Neuronal stem cell (in vitro differentiated cells): ENCODE results near the gene NOP53.
"Not testable (repeated sequence)": the region's sequence is repeated elsewhere in the genome, so short reads cannot be mapped to it uniquely, and the experiment has no call there.

ENCODE experiments used
- DNase-seq: peaks from one replicate; pipeline ENCODE4 v3.0.0-alpha.2; 2013; ENCODE audit warnings: low spot score
- H2AFZ ChIP-seq: one replicate; pipeline ENCODE4 v1.6.1; 2013; ENCODE audit warnings: mild to moderate bottlenecking, low read length, inconsistent platforms
- H2AK5ac ChIP-seq: 2 replicates; pipeline ENCODE4 v1.6.1; 2013; ENCODE audit warnings: low read depth, mild to moderate bottlenecking, inconsistent platforms, low read length, moderate library complexity, mixed read lengths
- H2BK120ac ChIP-seq: 2 replicates; pipeline ENCODE4 v1.6.1; 2013; ENCODE audit warnings: low read depth, mild to moderate bottlenecking, inconsistent platforms, low read length, moderate library complexity, mixed read lengths
- H2BK12ac ChIP-seq: one replicate; pipeline ENCODE4 v1.6.1; 2013; ENCODE audit warnings: low read length, inconsistent platforms
- H2BK15ac ChIP-seq: 2 replicates; pipeline ENCODE4 v1.6.1; 2013; ENCODE audit warnings: mild to moderate bottlenecking, low read length, inconsistent platforms, mixed read lengths
- H2BK5ac ChIP-seq: one replicate; pipeline ENCODE4 v1.6.1; 2013; ENCODE audit warnings: inconsistent platforms, mild to moderate bottlenecking, low read length, moderate library complexity
- H3K14ac ChIP-seq: one replicate; pipeline ENCODE4 v1.6.1; 2013; ENCODE audit warnings: low read length, inconsistent platforms
- H3K18ac ChIP-seq: 2 replicates; pipeline ENCODE4 v1.6.1; 2013; ENCODE audit warnings: low read length, inconsistent platforms
- H3K23ac ChIP-seq: 2 replicates; pipeline ENCODE4 v1.6.1; 2013; ENCODE audit warnings: low read depth, mild to moderate bottlenecking, mixed read lengths, low read length, inconsistent platforms; ENCODE audit not compliant: poor library complexity
- H3K27ac ChIP-seq: replicated peaks from 3 replicates; pipeline ENCODE4 v1.5.1; 2013; ENCODE audit warnings: low read length, inconsistent platforms
- H3K27me3 ChIP-seq, 3 experiments: 2 replicates each; pipeline ENCODE4 v1.6.1; 2013; ENCODE audit warnings: low read length in 3 of 3, mild to moderate bottlenecking in 2 of 3, inconsistent platforms in 1 of 3, low read depth in 1 of 3, mixed read lengths in 1 of 3, moderate library complexity in 1 of 3; ENCODE audit not compliant: control insufficient read depth in 3 of 3, insufficient read depth in 3 of 3
- H3K36me3 ChIP-seq, 2 donors: replicated peaks in 1 of 2; 2 replicates each; pipeline ENCODE4 v1.6.1; 2013; ENCODE audit warnings: low read length in 2 of 2; ENCODE audit not compliant: control insufficient read depth in 2 of 2, insufficient read depth in 2 of 2
- H3K4ac ChIP-seq: 2 replicates; pipeline ENCODE4 v1.6.1; 2013; ENCODE audit warnings: inconsistent platforms, mild to moderate bottlenecking, low read length, moderate library complexity
- H3K4me1 ChIP-seq, 2 donors: 1 replicate in 1 of 2; 2 replicates in 1 of 2; pipeline ENCODE4 v1.6.1; 2013; ENCODE audit warnings: low read length in 2 of 2, low read depth in 1 of 2; ENCODE audit not compliant: control insufficient read depth in 2 of 2, insufficient read depth in 1 of 2
- H3K4me2 ChIP-seq: one replicate; pipeline ENCODE4 v1.6.1; 2013; ENCODE audit warnings: mild to moderate bottlenecking, low read length, inconsistent platforms; ENCODE audit not compliant: insufficient read depth, poor library complexity, severe bottlenecking
- H3K4me3 ChIP-seq, 2 donors: 2 replicates each; pipeline ENCODE4 v1.5.1; 2013; ENCODE audit warnings: low read length in 2 of 2, mild to moderate bottlenecking in 2 of 2, inconsistent platforms in 1 of 2, moderate library complexity in 1 of 2
- H3K79me1 ChIP-seq: one replicate; pipeline ENCODE4 v1.6.1; 2013; ENCODE audit warnings: low read depth, mild to moderate bottlenecking, inconsistent platforms, low read length, moderate library complexity
- H3K9ac ChIP-seq: one replicate; pipeline ENCODE4 v1.6.1; 2013; ENCODE audit warnings: mild to moderate bottlenecking, low read depth, low read length, inconsistent platforms; ENCODE audit not compliant: poor library complexity
- H3K9me3 ChIP-seq, 2 donors: replicated peaks in 1 of 2; 2 replicates each; pipeline versions ENCODE3 to v1.6.1; 2013; ENCODE audit warnings: low read length in 2 of 2, mild to moderate bottlenecking in 2 of 2, inconsistent platforms in 1 of 2, low read depth in 1 of 2, mixed read lengths in 1 of 2, moderate library complexity in 1 of 2; ENCODE audit not compliant: control insufficient read depth in 2 of 2, insufficient read depth in 1 of 2
- H4K8ac ChIP-seq: one replicate; pipeline ENCODE4 v1.6.1; 2013; ENCODE audit warnings: low read depth, mild to moderate bottlenecking, inconsistent platforms, low read length, moderate library complexity
- H4K91ac ChIP-seq: one replicate; pipeline ENCODE4 v1.6.1; 2013; ENCODE audit warnings: low read length, low read depth, mild to moderate bottlenecking, inconsistent platforms; ENCODE audit not compliant: poor library complexity
- WGBS, 2 donors: extraction: QIAGEN DNeasy Blood & Tissue Kit; methylation state at CpG; one replicate each; pipeline ENCODE4 v1.1.7; 2013; ENCODE audit warnings: missing lambda C conversion rate in 2 of 2, mixed read lengths in 1 of 2; ENCODE audit not compliant: insufficient read length in 2 of 2, insufficient replicate concordance in 1 of 2; ENCODE audit errors: extremely low coverage in 2 of 2; 5-methylcytosine and 5-hydroxymethylcytosine counted together

Gene NOP53

GRCh38 chr19:47764705-47765104 lies 19.4 kb downstream of the NOP53 start:
- H3K4me3 ChIP-seq, H3K36me3 ChIP-seq, H2BK12ac ChIP-seq, H4K8ac ChIP-seq, H4K91ac ChIP-seq, H3K23ac ChIP-seq, H3K79me1 ChIP-seq, H2AK5ac ChIP-seq, H3K18ac ChIP-seq, H3K27me3 ChIP-seq, H3K9me3 ChIP-seq, H2BK15ac ChIP-seq, H3K4me1 ChIP-seq, DNase-seq, H3K9ac ChIP-seq, H2BK5ac ChIP-seq, H2BK120ac ChIP-seq, H3K27ac ChIP-seq, H2AFZ ChIP-seq, H3K4me2 ChIP-seq, H3K14ac ChIP-seq, H3K4ac ChIP-seq: not testable (repeated sequence)
- no CpG with 5 or more reads among the region's 3 CpGs for WGBS, 2 donors

- Histone ChIP-seq H3K18ac (no peak overlapping the region), H3K4me3 (peak overlapping the region in 1 of 2 donors; percentile 22), H2BK15ac (no peak overlapping the region), H3K23ac (peak overlapping the region; percentile 44), H2BK5ac (no peak overlapping the region), H3K79me1 (no peaks in the 10 kb centered on the region), H3K4me2 (no peak overlapping the region), H2AFZ (peak overlapping the region; percentile 12), H3K27ac (no peak overlapping the region), H2BK120ac (no peak overlapping the region), H3K27me3 (peaks cover 0 to 2% (median 0%) of the 10 kb centered on the region in 3 experiments), H2AK5ac (no peak overlapping the region), H3K9me3 (no peaks in the 10 kb centered on the region), H3K36me3 (no peaks in the 10 kb centered on the region), H4K91ac (no peak overlapping the region), H3K9ac (no peak overlapping the region), H4K8ac (no peak overlapping the region), H3K4me1 (peaks cover 6 to 7% of the 10 kb centered on the region in 2 donors), H3K14ac (no peak overlapping the region), H3K4ac (no peak overlapping the region), H2BK12ac (no peak overlapping the region)
- no CpG with 5 or more reads among the region's 19 CpGs for WGBS, 2 donors
- no peak for DNase-seq
Observed at GRCh38 chr19:47765523-47766358, 20.4 kb downstream of the NOP53 start.

- Histone ChIP-seq H4K91ac (no peak overlapping the region), H2BK15ac (no peak overlapping the region), H2AK5ac (no peak overlapping the region), H3K14ac (no peak overlapping the region), H2BK12ac (no peak overlapping the region), H4K8ac (no peak overlapping the region), H2BK5ac (no peak overlapping the region), H2AFZ (no peak overlapping the region), H3K36me3 (no peaks in the 10 kb centered on the region), H3K9me3 (no peaks in the 10 kb centered on the region), H3K4me3 (no peak overlapping the region), H3K27me3 (peaks cover 0 to 2% (median 0%) of the 10 kb centered on the region in 3 experiments), H3K23ac (peak overlapping the region; percentile 44), H3K79me1 (no peaks in the 10 kb centered on the region), H3K27ac (no peak overlapping the region), H3K4me2 (no peak overlapping the region), H3K4me1 (peaks cover 6 to 7% of the 10 kb centered on the region in 2 donors), H3K4ac (no peak overlapping the region), H2BK120ac (no peak overlapping the region), H3K9ac (no peak overlapping the region), H3K18ac (no peak overlapping the region)
- no CpG with 5 or more reads among the region's 7 CpGs for WGBS, 2 donors
- no peak for DNase-seq
Observed at GRCh38 chr19:47766359-47766620, 20.9 kb downstream of the NOP53 start.

DNA sequence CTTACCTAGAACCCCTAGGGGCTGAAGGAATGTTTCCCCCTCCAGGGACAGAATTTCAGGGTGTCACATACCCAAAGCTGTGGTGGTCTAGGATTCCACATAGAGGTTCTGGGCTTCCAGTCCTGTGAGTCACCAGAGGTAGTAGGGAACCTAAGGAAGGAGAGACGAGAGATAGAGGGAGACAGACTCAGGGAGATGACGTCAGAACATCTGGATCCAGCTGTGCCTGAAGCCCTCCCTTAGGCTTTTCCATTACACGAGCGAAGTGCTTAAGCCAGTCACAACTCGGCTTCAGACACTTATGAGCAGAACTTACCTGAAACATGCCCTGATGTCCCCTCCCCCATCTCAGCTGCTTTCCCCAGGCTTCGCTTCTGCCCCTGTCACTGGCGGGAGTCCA lies 21.3 kb downstream of the NOP53 start:
- H2BK15ac ChIP-seq, result no peak overlapping the region
- no peak overlapping the region for H2BK120ac ChIP-seq
- no peaks in the 10 kb centered on the region for H3K79me1 ChIP-seq
- no peak overlapping the region for H2BK12ac ChIP-seq
- WGBS, 2 donors, result no CpG with 5 or more reads among the region's 7 CpGs
- no peaks in the 10 kb centered on the region for H3K36me3 ChIP-seq
- H3K27me3 ChIP-seq, result peaks cover 0 to 2% (median 0%) of the 10 kb centered on the region in 3 experiments
- no peak overlapping the region for H3K18ac ChIP-seq
- no peak overlapping the region for H4K8ac ChIP-seq
- no peak overlapping the region for H4K91ac ChIP-seq
- H3K9ac ChIP-seq, result no peak overlapping the region
- no peak overlapping the region for H3K4ac ChIP-seq
- no peaks in the 10 kb centered on the region for H3K9me3 ChIP-seq
- H2AFZ ChIP-seq, result no peak overlapping the region
- H2BK5ac ChIP-seq, result no peak overlapping the region
- no peak overlapping the region for H3K14ac ChIP-seq
- H3K23ac ChIP-seq, result no peak overlapping the region
- no peak for DNase-seq
- no peak overlapping the region for H3K4me2 ChIP-seq
- no peak overlapping the region for H3K27ac ChIP-seq
- no peak overlapping the region for H3K4me3 ChIP-seq
- no peak overlapping the region for H2AK5ac ChIP-seq
- peaks cover 6 to 7% of the 10 kb centered on the region in 2 donors for H3K4me1 ChIP-seq
